Measurements from ENCODE around the gene NNT. TPM values are rescaled to one million over a fixed set of nuclear protein-coding genes. Genes with fewer than 3 reads are reported as not detected.

The NNT gene
- 18.9 TPM for polyA plus RNA-seq (2012; ENCODE audit: insufficient read length, low read depth)

GRCh38 chr5:43602461-43603343, at the start of gene NNT:
TSS of gene NNT (plus strand) at chr5:43603180. CDS start at chr5:43609196, 6,016 bp downstream.
- TF ChIP-seq TAF1 (IDR thresholded peaks at IDR 0.05; ENCODE audit: borderline replicate concordance, insufficient read depth, low read length), result no peak
- TF ChIP-seq FOXP2 (optimal IDR thresholded peaks at IDR 0.05; ENCODE audit: borderline replicate concordance, extremely low read depth, extremely low read length, insufficient read depth), result peak; percentile 66
- 0 out of 2 replicates have a peak, but pooled peaks have one; percentile 20 for TF ChIP-seq SIN3A (IDR thresholded peaks at IDR 0.05; ENCODE audit: borderline replicate concordance, insufficient read depth, low read length)

- TF ChIP-seq FOXP2 (optimal IDR thresholded peaks at IDR 0.05; ENCODE audit: borderline replicate concordance, extremely low read depth, extremely low read length, insufficient read depth) (no peak), POLR2AphosphoS5 (IDR thresholded peaks at IDR 0.05; ENCODE audit: low read depth, low read length) (no peak)
Observed at GRCh38 chr5:43553381-43553780, 49.6 kb upstream of the NNT start.

GRCh38 chr5:43554497-43554896, 48.5 kb upstream of the NNT start:
- no peak for TF ChIP-seq FOXP2 (optimal IDR thresholded peaks at IDR 0.05; ENCODE audit: borderline replicate concordance, extremely low read depth, extremely low read length, insufficient read depth)
- TF ChIP-seq POLR2AphosphoS5 (IDR thresholded peaks at IDR 0.05; ENCODE audit: low read depth, low read length), result no peak

- TF ChIP-seq POLR2AphosphoS5 (IDR thresholded peaks at IDR 0.05; ENCODE audit: low read depth, low read length) (no peak; the same call in 1 of the 2 replicates), TAF1 (IDR thresholded peaks at IDR 0.05; ENCODE audit: borderline replicate concordance, insufficient read depth, low read length) (no peak)
Observed at GRCh38 chr5:43555895-43556606, 46.9 kb upstream of the NNT start.

- TF ChIP-seq FOXP2 (optimal IDR thresholded peaks at IDR 0.05; ENCODE audit: borderline replicate concordance, extremely low read depth, extremely low read length, insufficient read depth) (peak; percentile 60), POLR2AphosphoS5 (IDR thresholded peaks at IDR 0.05; ENCODE audit: low read depth, low read length) (peak; percentile 64), REST (IDR thresholded peaks at IDR 0.05; ENCODE audit: insufficient read depth in 1 of 2, low read depth in 2 of 2, low read length in 2 of 2) (no peak), SIN3A (IDR thresholded peaks at IDR 0.05; ENCODE audit: borderline replicate concordance, insufficient read depth, low read length) (0 out of 2 replicates have a peak, but pooled peaks have one; percentile 9), TAF1 (IDR thresholded peaks at IDR 0.05; ENCODE audit: borderline replicate concordance, insufficient read depth, low read length) (peak; percentile 63; the same call in 1 of the 2 replicates)
Observed at GRCh38 chr5:43556857-43557542, 46.0 kb upstream of the NNT start, which contains the start of gene PAIP1. TSS of gene PAIP1 (minus strand) at chr5:43557077. CDS start at chr5:43556846, 231 bp downstream.

- TF ChIP-seq REST (IDR thresholded peaks at IDR 0.05; ENCODE audit: insufficient read depth in 1 of 2, low read depth in 2 of 2, low read length in 2 of 2) (no peak), FOXP2 (optimal IDR thresholded peaks at IDR 0.05; ENCODE audit: borderline replicate concordance, extremely low read depth, extremely low read length, insufficient read depth) (no peak), POLR2AphosphoS5 (IDR thresholded peaks at IDR 0.05; ENCODE audit: low read depth, low read length) (no peak), TAF1 (IDR thresholded peaks at IDR 0.05; ENCODE audit: borderline replicate concordance, insufficient read depth, low read length) (no peak), SIN3A (IDR thresholded peaks at IDR 0.05; ENCODE audit: borderline replicate concordance, insufficient read depth, low read length) (no peak)
Observed at GRCh38 chr5:43560128-43560527, 42.9 kb upstream of the NNT start.

GRCh38 chr5:43561356-43561755, 41.6 kb upstream of the NNT start:
- TF ChIP-seq POLR2AphosphoS5 (IDR thresholded peaks at IDR 0.05; ENCODE audit: low read depth, low read length), result no peak
- TF ChIP-seq TAF1 (IDR thresholded peaks at IDR 0.05; ENCODE audit: borderline replicate concordance, insufficient read depth, low read length), result no peak
- no peak for TF ChIP-seq REST (IDR thresholded peaks at IDR 0.05; ENCODE audit: insufficient read depth in 1 of 2, low read depth in 2 of 2, low read length in 2 of 2)
- no peak for TF ChIP-seq FOXP2 (optimal IDR thresholded peaks at IDR 0.05; ENCODE audit: borderline replicate concordance, extremely low read depth, extremely low read length, insufficient read depth)
- TF ChIP-seq SIN3A (IDR thresholded peaks at IDR 0.05; ENCODE audit: borderline replicate concordance, insufficient read depth, low read length), result no peak

All from PFSK-1 (cell line).